IPS-NIHi7 (cell line): ENCODE data around the gene PIK3R5.
"Not testable (repeated sequence)": the region's sequence is repeated elsewhere in the genome, so short reads cannot be mapped to it uniquely, and the experiment has no call there.

Source experiments
- DNase-seq: peaks from one replicate; pipeline ENCODE4 v3.0.0; 2012; ENCODE audit warnings: mixed read lengths; ENCODE audit errors: extremely low spot score

PIK3R5 gene

GRCh38 chr17:8965394-8966168 is at the start of gene PIK3R5:
Gene PIK3R5, minus strand, starts transcription at chr17:8965707. Its CDS starts 54,213 bp downstream, at chr17:8911494.
- DNase-seq, result peak; percentile 100

- no peak for DNase-seq
Measured at GRCh38 chr17:9011001-9011400, 45.5 kb upstream of the PIK3R5 start.

- DNase-seq, result no peak
Measured at GRCh38 chr17:9009737-9010136, 44.2 kb upstream of the PIK3R5 start.

DNA sequence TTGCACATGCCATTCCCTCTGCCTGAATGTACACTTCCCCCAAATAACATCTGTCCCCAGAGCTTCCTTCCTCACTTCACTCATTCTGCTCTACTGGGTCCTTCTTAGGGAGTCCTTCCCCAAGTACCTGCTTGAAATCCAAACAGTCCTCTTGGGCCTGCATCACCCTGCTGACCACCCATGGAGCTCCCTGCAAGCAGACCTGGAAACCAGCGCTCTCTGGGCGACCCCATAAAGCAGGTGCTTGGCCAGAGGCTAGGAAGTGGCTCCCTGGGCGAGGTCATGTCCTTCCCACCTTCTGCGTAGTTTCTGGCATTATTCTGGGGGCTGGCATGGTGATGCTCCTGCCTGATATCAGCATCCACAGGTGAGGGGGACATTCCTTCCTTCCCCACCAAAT is 43.6 kb upstream of the PIK3R5 start:
- DNase-seq, result no peak

DNA sequence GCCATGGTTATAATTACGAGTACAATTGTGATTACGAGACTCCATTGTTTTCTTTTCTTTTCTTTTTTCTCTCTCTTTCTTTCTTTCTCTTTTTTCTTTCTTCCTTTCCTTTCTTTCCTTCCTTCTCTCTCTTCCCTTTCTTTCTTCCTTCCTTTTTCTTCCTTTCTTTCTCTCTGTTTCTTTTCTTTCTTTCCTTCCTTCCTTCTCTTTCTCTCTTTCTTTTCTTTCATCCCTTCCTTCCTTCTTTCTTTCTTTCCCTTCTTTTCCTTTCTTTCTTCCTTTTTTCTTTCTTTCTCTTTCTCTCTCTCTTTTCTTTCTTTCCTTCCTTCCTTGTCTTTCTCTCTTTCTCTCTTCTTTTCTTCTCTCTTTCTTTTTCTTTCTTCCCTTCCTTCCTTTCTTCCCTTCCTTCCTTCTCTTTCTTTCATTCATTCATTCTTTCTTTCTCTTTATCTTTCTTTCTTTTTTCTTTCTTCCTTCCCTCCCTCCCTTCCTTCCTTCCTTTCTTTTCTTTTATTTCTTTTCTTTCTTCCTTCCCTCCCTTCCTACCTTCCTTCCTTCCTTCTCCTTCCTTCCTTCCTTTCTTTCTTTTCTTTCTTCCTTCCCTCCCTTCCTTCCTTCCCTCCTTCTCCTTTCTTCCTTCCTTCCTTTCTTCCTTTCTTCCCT is 41.7 kb upstream of the PIK3R5 start:
- DNase-seq, result no peak

- no peak for DNase-seq
Measured at GRCh38 chr17:9006175-9006767, 40.8 kb upstream of the PIK3R5 start.

GRCh38 chr17:9004961-9005285 is 39.4 kb upstream of the PIK3R5 start:
- no peak for DNase-seq

GRCh38 chr17:9004132-9004960 is 38.8 kb upstream of the PIK3R5 start:
- DNase-seq, result peak; percentile 57

GRCh38 chr17:9003355-9004131 is 38.0 kb upstream of the PIK3R5 start:
- peak; percentile 41 for DNase-seq

DNA sequence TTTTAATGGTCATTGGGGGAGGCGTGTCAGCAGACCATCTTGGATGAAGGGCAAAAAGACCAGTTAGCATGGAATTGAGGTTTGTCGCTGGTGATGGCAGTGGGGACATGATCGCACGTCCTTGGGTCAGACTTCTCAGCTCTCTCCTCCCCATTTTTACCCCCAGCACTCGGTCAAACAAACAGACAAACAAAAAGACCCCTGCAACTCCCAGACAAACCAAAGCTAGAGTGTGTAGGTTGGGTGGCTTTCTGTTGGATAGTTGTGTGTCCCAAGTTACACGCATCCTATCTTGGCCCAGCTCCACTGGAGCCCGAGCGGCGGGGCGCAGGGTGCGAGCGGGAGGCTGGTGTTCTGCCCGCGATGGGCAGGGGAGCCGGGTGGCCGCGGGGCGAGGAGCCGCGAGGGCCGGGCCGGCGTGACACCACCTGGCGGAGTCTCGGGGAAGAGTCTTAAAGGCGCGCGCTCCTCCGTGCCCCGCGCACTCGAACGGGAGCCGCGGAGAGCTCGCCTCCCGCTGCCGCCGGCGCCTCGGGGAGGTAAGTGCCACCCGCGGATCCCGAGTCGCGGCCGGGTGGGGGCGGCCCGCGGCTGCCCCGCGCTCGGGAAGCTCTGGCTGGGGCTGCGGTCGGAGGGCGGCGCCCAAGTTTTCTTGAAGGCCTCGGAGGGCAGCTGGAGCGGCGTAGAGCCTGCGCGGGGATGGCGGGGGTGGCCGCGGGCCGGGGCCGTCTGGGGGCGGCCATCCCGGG is 37.3 kb upstream of the PIK3R5 start:
- DNase-seq, result peak; percentile 65

DNA sequence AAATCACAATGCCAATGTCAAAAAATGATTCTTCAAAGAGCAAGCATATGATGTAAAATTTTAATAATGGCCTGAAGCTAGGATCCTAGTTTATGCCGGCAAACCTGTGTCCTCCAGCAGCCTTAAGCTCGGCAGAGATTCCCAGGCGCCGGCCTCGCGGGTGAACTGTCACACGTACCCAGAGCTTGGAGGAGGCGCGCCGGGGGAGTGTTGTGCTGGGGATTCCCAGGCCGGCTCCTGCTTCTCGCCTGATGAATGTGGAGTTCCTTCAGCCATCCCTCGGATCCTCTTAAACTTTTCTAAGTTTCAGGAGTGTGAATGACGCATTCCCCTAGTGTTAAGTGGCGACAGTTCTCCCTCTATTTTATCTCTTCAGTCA is 36.7 kb upstream of the PIK3R5 start:
- DNase-seq, result no peak

- DNase-seq, result no peak
Measured at GRCh38 chr17:9001559-9001958, 36.1 kb upstream of the PIK3R5 start.

DNA sequence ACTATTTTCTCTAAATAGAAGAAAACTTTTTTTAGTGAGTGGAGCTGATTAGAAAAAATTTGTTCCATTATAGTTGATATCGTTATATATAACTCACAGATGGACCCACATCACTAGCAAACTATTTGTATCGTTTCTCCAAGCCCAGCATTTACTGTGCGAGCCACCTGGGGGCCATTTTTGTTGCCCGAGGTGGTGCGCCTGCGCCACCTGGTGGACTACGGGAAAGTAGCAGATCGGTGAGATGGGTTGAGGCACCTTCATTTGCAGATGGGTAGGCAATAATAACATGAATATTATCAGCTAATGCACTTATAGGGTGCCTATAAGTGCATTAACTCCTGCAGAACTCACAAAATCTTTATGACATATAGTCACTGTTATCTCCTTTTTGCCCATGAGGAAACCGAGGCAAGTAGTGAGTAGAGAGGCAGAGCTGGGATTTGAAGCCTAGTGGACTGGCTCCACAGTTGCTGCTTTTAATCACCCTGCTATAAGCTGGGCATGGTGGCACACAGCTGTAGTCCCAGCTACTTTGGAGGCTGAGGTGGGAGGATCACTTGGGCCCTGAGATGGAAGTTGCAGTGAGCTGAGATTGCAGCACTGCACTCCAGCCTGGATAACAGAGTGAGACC is 32.6 kb upstream of the PIK3R5 start:
- peak; percentile 83 for DNase-seq

DNA sequence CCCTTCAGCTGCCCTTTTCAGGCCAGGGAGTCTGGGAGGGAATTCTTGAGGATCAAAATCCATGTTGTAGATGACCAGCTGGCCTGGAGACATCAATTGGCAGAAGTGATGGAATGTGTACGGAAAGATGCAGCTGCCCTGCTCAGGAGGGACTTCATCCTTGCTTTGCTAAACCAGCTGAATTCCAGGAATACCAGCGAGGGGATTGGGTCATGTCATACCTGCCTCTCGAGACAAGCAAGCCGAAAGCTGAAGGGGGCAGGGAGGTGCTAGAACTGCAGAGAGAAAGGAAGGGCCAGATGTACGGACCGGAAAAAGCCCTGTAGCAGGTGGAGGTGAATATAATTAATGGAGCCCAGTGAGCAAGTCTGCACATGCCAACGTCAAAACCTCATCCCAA is 30.2 kb upstream of the PIK3R5 start:
- DNase-seq, result peak; percentile 39

DNA sequence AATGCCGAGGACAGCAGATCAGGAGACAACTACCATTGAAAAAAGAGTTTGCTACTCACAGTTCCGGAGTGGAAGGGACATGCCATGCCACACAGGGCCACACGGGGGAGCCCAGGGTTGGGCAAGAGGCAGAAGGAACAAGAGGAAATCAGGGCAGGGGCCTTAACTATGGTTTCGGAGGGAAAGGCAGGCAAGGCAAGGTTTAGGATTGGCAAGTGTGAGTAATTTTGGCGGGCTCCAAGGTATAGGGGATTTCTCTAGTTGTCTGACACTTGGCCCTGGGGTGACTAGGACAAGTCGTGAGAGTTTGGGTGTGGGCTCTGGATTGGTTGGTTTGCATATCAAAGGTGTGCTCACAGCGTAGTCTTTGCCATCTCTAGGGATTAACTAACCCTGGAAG is 28.8 kb upstream of the PIK3R5 start:
- DNase-seq, result peak; percentile 78

- DNase-seq, result peak; percentile 79
Measured at GRCh38 chr17:8991514-8992285, 26.2 kb upstream of the PIK3R5 start.

DNA sequence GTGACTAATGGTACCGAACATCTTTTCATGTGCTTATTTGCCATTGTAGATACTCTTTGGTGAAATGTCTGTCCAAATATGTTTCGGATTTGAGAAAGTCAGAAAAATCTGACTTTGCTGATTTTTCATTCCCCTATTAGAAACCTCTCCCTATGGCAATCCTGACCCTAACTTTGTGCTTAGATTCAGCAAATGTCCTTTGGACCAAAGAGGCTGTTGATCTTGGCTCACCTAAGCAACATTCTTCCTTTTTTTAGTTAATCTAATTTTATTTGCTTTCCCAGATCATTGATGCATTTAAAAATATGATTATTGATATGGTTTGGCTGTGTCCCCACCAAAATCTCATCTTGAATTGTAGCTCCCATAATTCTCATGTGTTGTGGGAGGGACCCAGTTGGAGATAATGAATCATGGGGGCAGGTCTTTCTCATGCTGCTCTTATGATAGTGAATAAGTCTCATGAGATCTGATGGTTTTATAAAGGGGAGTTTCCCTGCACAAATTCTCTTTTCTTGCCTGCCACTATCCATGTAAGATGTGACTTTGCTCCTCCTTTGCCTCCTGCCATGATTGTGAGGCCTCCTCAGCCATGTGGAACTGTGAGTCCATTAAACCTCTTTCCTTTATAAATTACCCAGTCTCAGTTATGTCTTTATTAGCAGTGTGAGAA is 22.9 kb upstream of the PIK3R5 start:
- not testable (repeated sequence) for DNase-seq

DNA sequence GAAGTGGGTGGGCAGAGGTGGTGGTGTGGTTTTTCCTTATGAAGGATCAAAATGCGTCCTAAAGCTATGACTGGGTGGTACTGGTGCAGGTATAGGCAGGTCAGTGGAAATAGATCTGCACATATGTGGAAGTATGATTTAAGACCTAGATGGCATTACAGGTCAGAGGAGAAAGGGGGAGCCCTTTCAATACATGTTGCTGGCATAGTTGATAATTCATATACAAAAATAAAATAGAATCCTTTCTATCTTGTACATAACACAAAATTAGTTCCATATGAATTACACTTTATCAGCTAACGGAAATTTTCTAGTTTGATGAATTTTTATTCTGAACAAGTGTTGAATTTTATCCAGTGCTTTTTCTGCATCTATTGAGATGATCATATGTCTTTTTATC is 20.8 kb upstream of the PIK3R5 start:
- no peak for DNase-seq
